ENCODE results near the gene VPS18. TPM values are rescaled to one million over a fixed set of nuclear protein-coding genes. Genes with fewer than 3 reads are reported as not detected.

The VPS18 gene
- total and polyA plus RNA-seq, 2 donors (not counting 1 experiment from before 2014, with no cell fraction given): 15.5 to 36.7 TPM

DNA sequence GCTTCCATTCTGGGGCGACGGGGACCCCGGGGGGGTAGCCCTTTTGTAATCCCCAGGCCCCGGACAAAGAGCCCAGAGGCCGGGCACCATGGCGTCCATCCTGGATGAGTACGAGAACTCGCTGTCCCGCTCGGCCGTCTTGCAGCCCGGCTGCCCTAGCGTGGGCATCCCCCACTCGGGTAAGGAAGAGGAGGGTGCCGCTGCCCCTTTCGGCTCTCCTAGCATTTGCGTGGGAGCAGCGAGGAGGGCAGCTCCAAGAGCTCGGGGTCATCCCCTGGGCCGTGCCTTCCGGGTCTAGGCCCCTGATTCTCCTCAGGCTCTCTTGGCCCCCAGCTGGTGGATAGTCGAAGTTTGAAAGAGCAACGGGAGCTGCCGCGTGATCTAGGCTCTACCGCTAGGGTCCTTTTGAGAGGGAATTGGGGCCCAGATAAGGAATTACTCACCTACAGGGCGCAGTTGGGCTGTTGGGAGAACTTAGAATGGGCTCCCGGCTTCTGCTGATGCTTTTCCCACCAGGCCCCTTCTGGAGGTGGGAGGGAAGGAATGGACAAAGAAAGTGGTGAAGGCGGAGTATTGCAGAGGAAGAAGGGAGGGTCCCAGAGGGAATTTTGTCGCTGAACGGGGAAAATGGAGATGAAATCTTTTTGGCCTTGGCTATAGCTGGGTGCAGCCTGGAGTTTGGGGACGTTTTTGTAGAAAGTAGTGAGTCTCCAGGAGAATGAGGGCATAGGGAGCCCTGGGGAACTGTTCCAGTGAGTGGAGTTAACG lies 615 bp downstream of the VPS18 start:
- peak overlapping the region; percentile 96 for H3K27ac ChIP-seq (ENCODE audit: insufficient read depth, low read length)
- peak; percentile 68 to 76 for DNase-seq (ENCODE audit: low read depth in 2 of 2)
- H3K9ac ChIP-seq (ENCODE audit: insufficient read depth, low read length): peak overlapping the region; percentile 96
- H3K79me2 ChIP-seq (ENCODE audit: control insufficient read depth, insufficient read depth, low read length): peaks cover 18% of the 10 kb centered on the region
- peak overlapping the region; percentile 92 for H3K4me2 ChIP-seq (ENCODE audit: extremely low read depth, insufficient read depth, low read length)
- H3K4me3 ChIP-seq (replicated peaks in 1 of 4; ENCODE audit: control extremely low read depth in 1 of 4, insufficient read depth in 1 of 4, low read depth in 3 of 4, low read length in 4 of 4): peak overlapping the region; percentile 73 to 98 (median 86)
- peak overlapping the region; percentile 15 for H2AFZ ChIP-seq (ENCODE audit: low read length)
- peaks cover 8% of the 10 kb centered on the region for H3K4me1 ChIP-seq (ENCODE audit: control insufficient read depth, extremely low read depth, insufficient read depth, low read length)
- no peaks in the 10 kb centered on the region for H4K20me1 ChIP-seq (ENCODE audit: control insufficient read depth, extremely low read depth, insufficient read depth, low read length)
- TF ChIP-seq, protein P1, sequence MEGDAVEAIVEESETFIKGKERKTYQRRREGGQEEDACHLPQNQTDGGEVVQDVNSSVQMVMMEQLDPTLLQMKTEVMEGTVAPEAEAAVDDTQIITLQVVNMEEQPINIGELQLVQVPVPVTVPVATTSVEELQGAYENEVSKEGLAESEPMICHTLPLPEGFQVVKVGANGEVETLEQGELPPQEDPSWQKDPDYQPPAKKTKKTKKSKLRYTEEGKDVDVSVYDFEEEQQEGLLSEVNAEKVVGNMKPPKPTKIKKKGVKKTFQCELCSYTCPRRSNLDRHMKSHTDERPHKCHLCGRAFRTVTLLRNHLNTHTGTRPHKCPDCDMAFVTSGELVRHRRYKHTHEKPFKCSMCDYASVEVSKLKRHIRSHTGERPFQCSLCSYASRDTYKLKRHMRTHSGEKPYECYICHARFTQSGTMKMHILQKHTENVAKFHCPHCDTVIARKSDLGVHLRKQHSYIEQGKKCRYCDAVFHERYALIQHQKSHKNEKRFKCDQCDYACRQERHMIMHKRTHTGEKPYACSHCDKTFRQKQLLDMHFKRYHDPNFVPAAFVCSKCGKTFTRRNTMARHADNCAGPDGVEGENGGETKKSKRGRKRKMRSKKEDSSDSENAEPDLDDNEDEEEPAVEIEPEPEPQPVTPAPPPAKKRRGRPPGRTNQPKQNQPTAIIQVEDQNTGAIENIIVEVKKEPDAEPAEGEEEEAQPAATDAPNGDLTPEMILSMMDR (conservative IDR thresholded peaks at IDR 0.05 in 1 of 2, IDR thresholded peaks at IDR 0.05 in 1 of 2; ENCODE audit: low read depth in 1 of 2, low read length in 2 of 2): peak; percentile 45 to 58
- TF ChIP-seq EZH2 (IDR thresholded peaks at IDR 0.05; ENCODE audit: low read length, missing control alignments): no peak
- H3K9me3 ChIP-seq (ENCODE audit: control insufficient read depth, insufficient read depth, low read depth, low read length): no peaks in the 10 kb centered on the region
- no peaks in the 10 kb centered on the region for H3K27me3 ChIP-seq (ENCODE audit: control insufficient read depth, insufficient read depth, low read length)
- peaks cover 14% of the 10 kb centered on the region for H3K36me3 ChIP-seq (ENCODE audit: control insufficient read depth, insufficient read depth, low read length)

DNA sequence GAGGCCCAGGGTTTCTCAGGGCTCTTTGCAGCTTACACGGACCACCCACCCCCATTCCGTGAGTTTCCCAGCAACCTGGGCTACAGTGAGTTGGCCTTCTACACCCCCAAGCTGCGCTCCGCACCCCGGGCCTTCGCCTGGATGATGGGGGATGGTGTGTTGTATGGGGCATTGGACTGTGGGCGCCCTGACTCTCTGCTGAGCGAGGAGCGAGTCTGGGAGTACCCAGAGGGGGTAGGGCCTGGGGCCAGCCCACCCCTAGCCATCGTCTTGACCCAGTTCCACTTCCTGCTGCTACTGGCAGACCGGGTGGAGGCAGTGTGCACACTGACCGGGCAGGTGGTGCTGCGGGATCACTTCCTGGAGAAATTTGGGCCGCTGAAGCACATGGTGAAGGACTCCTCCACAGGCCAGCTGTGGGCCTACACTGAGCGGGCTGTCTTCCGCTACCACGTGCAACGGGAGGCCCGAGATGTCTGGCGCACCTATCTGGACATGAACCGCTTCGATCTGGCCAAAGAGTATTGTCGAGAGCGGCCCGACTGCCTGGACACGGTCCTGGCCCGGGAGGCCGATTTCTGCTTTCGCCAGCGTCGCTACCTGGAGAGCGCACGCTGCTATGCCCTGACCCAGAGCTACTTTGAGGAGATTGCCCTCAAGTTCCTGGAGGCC lies 5.4 kb downstream of the VPS18 start:
- Histone ChIP-seq H3K4me3 (replicated peaks in 1 of 4; ENCODE audit: control extremely low read depth in 1 of 4, insufficient read depth in 1 of 4, low read depth in 3 of 4, low read length in 4 of 4) (no peak overlapping the region), H4K20me1 (ENCODE audit: control insufficient read depth, extremely low read depth, insufficient read depth, low read length) (no peaks in the 10 kb centered on the region), H3K4me1 (ENCODE audit: control insufficient read depth, extremely low read depth, insufficient read depth, low read length) (peaks cover 13% of the 10 kb centered on the region), H2AFZ (ENCODE audit: low read length) (no peak overlapping the region), H3K36me3 (ENCODE audit: control insufficient read depth, insufficient read depth, low read length) (peaks cover 41% of the 10 kb centered on the region), H3K79me2 (ENCODE audit: control insufficient read depth, insufficient read depth, low read length) (peaks cover 25% of the 10 kb centered on the region), H3K4me2 (ENCODE audit: extremely low read depth, insufficient read depth, low read length) (no peak overlapping the region), H3K27ac (ENCODE audit: insufficient read depth, low read length) (no peak overlapping the region), H3K9ac (ENCODE audit: insufficient read depth, low read length) (no peak overlapping the region), H3K9me3 (ENCODE audit: control insufficient read depth, insufficient read depth, low read depth, low read length) (no peaks in the 10 kb centered on the region), H3K27me3 (ENCODE audit: control insufficient read depth, insufficient read depth, low read length) (no peaks in the 10 kb centered on the region)
- DNase-seq (ENCODE audit: low read depth in 2 of 2): no peak
- TF ChIP-seq EZH2 (IDR thresholded peaks at IDR 0.05; ENCODE audit: low read length, missing control alignments): no peak
- TF ChIP-seq, protein P1 (conservative IDR thresholded peaks at IDR 0.05 in 1 of 2, IDR thresholded peaks at IDR 0.05 in 1 of 2; ENCODE audit: low read depth in 1 of 2, low read length in 2 of 2): no peak

DNA sequence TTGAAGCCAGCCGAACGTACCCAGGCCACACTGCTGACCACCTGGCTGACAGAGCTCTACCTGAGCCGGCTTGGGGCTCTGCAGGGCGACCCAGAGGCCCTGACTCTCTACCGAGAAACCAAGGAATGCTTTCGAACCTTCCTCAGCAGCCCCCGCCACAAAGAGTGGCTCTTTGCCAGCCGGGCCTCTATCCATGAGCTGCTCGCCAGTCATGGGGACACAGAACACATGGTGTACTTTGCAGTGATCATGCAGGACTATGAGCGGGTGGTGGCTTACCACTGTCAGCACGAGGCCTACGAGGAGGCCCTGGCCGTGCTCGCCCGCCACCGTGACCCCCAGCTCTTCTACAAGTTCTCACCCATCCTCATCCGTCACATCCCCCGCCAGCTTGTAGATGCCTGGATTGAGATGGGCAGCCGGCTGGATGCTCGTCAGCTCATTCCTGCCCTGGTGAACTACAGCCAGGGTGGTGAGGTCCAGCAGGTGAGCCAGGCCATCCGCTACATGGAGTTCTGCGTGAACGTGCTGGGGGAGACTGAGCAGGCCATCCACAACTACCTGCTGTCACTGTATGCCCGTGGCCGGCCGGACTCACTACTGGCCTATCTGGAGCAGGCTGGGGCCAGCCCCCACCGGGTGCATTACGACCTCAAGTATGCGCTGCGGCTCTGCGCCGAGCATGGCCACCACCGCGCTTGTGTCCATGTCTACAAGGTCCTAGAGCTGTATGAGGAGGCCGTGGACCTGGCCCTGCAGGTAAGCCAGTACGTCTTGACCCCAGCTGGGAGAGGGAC lies 6.2 kb downstream of the VPS18 start:
- Histone ChIP-seq H4K20me1 (ENCODE audit: control insufficient read depth, extremely low read depth, insufficient read depth, low read length) (no peaks in the 10 kb centered on the region), H2AFZ (ENCODE audit: low read length) (no peak overlapping the region), H3K27ac (ENCODE audit: insufficient read depth, low read length) (no peak overlapping the region), H3K36me3 (ENCODE audit: control insufficient read depth, insufficient read depth, low read length) (peaks cover 43% of the 10 kb centered on the region), H3K27me3 (ENCODE audit: control insufficient read depth, insufficient read depth, low read length) (no peaks in the 10 kb centered on the region), H3K4me1 (ENCODE audit: control insufficient read depth, extremely low read depth, insufficient read depth, low read length) (peaks cover 12% of the 10 kb centered on the region), H3K9ac (ENCODE audit: insufficient read depth, low read length) (no peak overlapping the region), H3K4me3 (replicated peaks in 1 of 4; ENCODE audit: control extremely low read depth in 1 of 4, insufficient read depth in 1 of 4, low read depth in 3 of 4, low read length in 4 of 4) (no peak overlapping the region), H3K79me2 (ENCODE audit: control insufficient read depth, insufficient read depth, low read length) (peaks cover 18% of the 10 kb centered on the region), H3K9me3 (ENCODE audit: control insufficient read depth, insufficient read depth, low read depth, low read length) (no peaks in the 10 kb centered on the region), H3K4me2 (ENCODE audit: extremely low read depth, insufficient read depth, low read length) (no peak overlapping the region)
- no peak for TF ChIP-seq EZH2 (IDR thresholded peaks at IDR 0.05; ENCODE audit: low read length, missing control alignments)
- TF ChIP-seq, protein P1 (conservative IDR thresholded peaks at IDR 0.05 in 1 of 2, IDR thresholded peaks at IDR 0.05 in 1 of 2; ENCODE audit: low read depth in 1 of 2, low read length in 2 of 2): no peak
- no peak for DNase-seq (ENCODE audit: low read depth in 2 of 2)
